Measurements from ENCODE around the gene SVBP. TPM values are rescaled to one million over a fixed set of nuclear protein-coding genes. Genes with fewer than 3 reads are reported as not detected.
A peak's percentile ranks its signal among the peaks of the same experiment; 100 is the strongest.

Gene SVBP
- total RNA-seq, 1 donor = 17.0 TPM

- H3K27me3 ChIP-seq (ENCODE audit: insufficient read depth, low read length) = no peaks in the 10 kb centered on the region
- H3K79me2 ChIP-seq (ENCODE audit: insufficient read depth, low read length) = peaks cover 90% of the 10 kb centered on the region
- peaks cover 20% of the 10 kb centered on the region for H3K4me1 ChIP-seq (ENCODE audit: insufficient read depth, low read length)
- peak overlapping the region; percentile 99 for H3K4me3 ChIP-seq (ENCODE audit: insufficient read depth, low read length)
- peak; percentile 90 for DNase-seq (ENCODE audit: insufficient read length, low spot score, missing footprints)
- peak overlapping the region; percentile 93 for H2AFZ ChIP-seq (ENCODE audit: low read length)
- H3K9me3 ChIP-seq (ENCODE audit: low read depth, low read length) = no peaks in the 10 kb centered on the region
- TF ChIP-seq CTCF (IDR thresholded peaks at IDR 0.05; ENCODE audit: extremely low read depth, low read depth, low read length) = peak; percentile 52
- peaks cover 13% of the 10 kb centered on the region for H3K36me3 ChIP-seq (ENCODE audit: insufficient read depth, low read length)
- peak overlapping the region; percentile 77 for H3K4me2 ChIP-seq (ENCODE audit: insufficient read depth, low read length)
- H4K20me1 ChIP-seq (ENCODE audit: insufficient read depth, low read length) = peaks cover 19% of the 10 kb centered on the region
- peak overlapping the region; percentile 88 for H3K27ac ChIP-seq (ENCODE audit: low read depth, low read length)
Observed at GRCh38 chr1:42765832-42766740, 51.1 kb downstream of the SVBP start.

DNA sequence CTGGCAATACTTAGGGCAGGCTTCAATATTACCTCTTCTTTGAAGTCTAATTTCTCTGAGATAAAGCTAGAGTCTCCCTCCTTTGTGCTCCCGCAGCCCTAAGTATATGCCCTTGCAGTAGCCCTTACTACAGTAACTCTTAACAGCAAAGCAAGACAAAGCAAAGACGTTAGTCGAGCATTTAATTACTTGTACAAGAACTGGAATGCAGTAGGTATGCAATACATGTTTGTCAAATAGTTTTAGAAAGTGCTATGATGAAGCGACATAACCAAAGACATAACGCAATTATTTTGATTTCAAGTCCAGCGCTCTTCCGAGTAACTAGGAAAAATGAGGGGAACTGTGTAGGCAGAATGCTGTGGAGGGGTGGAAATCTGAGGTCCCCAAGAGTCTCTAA is 51.9 kb downstream of the SVBP start:
- no peaks in the 10 kb centered on the region for H3K27me3 ChIP-seq (ENCODE audit: insufficient read depth, low read length)
- H3K9me3 ChIP-seq (ENCODE audit: low read depth, low read length) = no peaks in the 10 kb centered on the region
- peak overlapping the region; percentile 77 for H3K4me2 ChIP-seq (ENCODE audit: insufficient read depth, low read length)
- DNase-seq (ENCODE audit: insufficient read length, low spot score, missing footprints) = no peak
- peak overlapping the region; percentile 99 for H3K4me3 ChIP-seq (ENCODE audit: insufficient read depth, low read length)
- peak overlapping the region; percentile 88 for H3K27ac ChIP-seq (ENCODE audit: low read depth, low read length)
- peaks cover 20% of the 10 kb centered on the region for H3K4me1 ChIP-seq (ENCODE audit: insufficient read depth, low read length)
- H3K36me3 ChIP-seq (ENCODE audit: insufficient read depth, low read length) = peaks cover 19% of the 10 kb centered on the region
- peaks cover 19% of the 10 kb centered on the region for H4K20me1 ChIP-seq (ENCODE audit: insufficient read depth, low read length)
- peaks cover 82% of the 10 kb centered on the region for H3K79me2 ChIP-seq (ENCODE audit: insufficient read depth, low read length)
- H2AFZ ChIP-seq (ENCODE audit: low read length) = peak overlapping the region; percentile 93
- TF ChIP-seq CTCF (IDR thresholded peaks at IDR 0.05; ENCODE audit: extremely low read depth, low read depth, low read length) = no peak

- DNase-seq (ENCODE audit: insufficient read length, low spot score, missing footprints) = no peak
- Histone ChIP-seq H3K4me2 (ENCODE audit: insufficient read depth, low read length) (no peak overlapping the region), H3K4me1 (ENCODE audit: insufficient read depth, low read length) (peaks cover 13% of the 10 kb centered on the region), H3K27me3 (ENCODE audit: insufficient read depth, low read length) (no peaks in the 10 kb centered on the region), H3K9me3 (ENCODE audit: low read depth, low read length) (no peaks in the 10 kb centered on the region), H4K20me1 (ENCODE audit: insufficient read depth, low read length) (peaks cover 23% of the 10 kb centered on the region), H3K4me3 (ENCODE audit: insufficient read depth, low read length) (no peak overlapping the region), H3K79me2 (ENCODE audit: insufficient read depth, low read length) (peaks cover 54% of the 10 kb centered on the region), H2AFZ (ENCODE audit: low read length) (no peak overlapping the region), H3K36me3 (ENCODE audit: insufficient read depth, low read length) (peaks cover 47% of the 10 kb centered on the region), H3K27ac (ENCODE audit: low read depth, low read length) (no peak overlapping the region)
- TF ChIP-seq CTCF (IDR thresholded peaks at IDR 0.05; ENCODE audit: extremely low read depth, low read depth, low read length) = no peak
Observed at GRCh38 chr1:42762269-42762668, 54.9 kb downstream of the SVBP start.

DNA sequence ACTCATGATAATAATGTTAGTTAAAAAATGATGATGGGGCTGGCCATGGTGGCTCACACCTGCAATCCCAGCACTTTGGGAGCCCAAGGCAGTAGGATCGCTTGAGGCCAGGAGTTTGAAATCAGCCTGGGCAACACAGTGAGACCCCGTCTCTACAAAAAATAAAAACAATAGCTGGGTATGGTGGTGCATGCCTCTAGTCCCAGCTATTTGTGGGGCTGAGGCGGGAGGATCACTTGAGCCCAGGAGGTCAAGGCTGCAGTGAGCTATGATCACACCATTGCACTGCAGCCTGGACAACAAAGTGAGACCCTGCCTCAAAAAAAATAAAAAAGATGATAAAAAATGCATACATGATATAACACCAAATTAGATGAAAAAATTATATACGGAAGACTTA is 55.6 kb downstream of the SVBP start:
- Histone ChIP-seq H3K4me1 (ENCODE audit: insufficient read depth, low read length) (peaks cover 13% of the 10 kb centered on the region), H3K79me2 (ENCODE audit: insufficient read depth, low read length) (peaks cover 51% of the 10 kb centered on the region), H3K36me3 (ENCODE audit: insufficient read depth, low read length) (peaks cover 55% of the 10 kb centered on the region), H2AFZ (ENCODE audit: low read length) (no peak overlapping the region), H3K9me3 (ENCODE audit: low read depth, low read length) (no peaks in the 10 kb centered on the region), H3K27me3 (ENCODE audit: insufficient read depth, low read length) (no peaks in the 10 kb centered on the region), H3K27ac (ENCODE audit: low read depth, low read length) (no peak overlapping the region), H3K4me3 (ENCODE audit: insufficient read depth, low read length) (no peak overlapping the region), H4K20me1 (ENCODE audit: insufficient read depth, low read length) (peaks cover 30% of the 10 kb centered on the region), H3K4me2 (ENCODE audit: insufficient read depth, low read length) (no peak overlapping the region)
- no peak for DNase-seq (ENCODE audit: insufficient read length, low spot score, missing footprints)
- no peak for TF ChIP-seq CTCF (IDR thresholded peaks at IDR 0.05; ENCODE audit: extremely low read depth, low read depth, low read length)

Measured in osteoblast (primary cell).